IMR-90 (cell line): ENCODE results near the gene SLC12A8. TPM values are rescaled to one million over a fixed set of nuclear protein-coding genes. Genes with fewer than 3 reads are reported as not detected.

ENCODE experiments used
- ATAC-seq: fragments of 200-7000 bp; cut with Tn5 transposase; 2 replicates; pipeline ENCODE4 v1.9.1; 2020; ENCODE audit warnings: low read depth, mild to moderate bottlenecking, moderate library complexity
- BruUV-seq: library from RNA; stranded (reverse); fragments of 400-500 nt; replicated peaks from 2 replicates; lab custom pipeline; 2021; lab: Mats Ljungman, UMichigan
- CTCF ChIA-PET: fragments of 300-600 bp; formaldehyde crosslinking; extraction: SDS; loops from one replicate; lab custom pipeline; 2021; ENCODE audit warnings: antibody characterized with exemption; lab: Yijun Ruan, JAX
- POLR2A ChIA-PET: fragments of 300-600 bp; sonication (Branson Sonifier 250); formaldehyde crosslinking; loops from one replicate; lab custom pipeline; 2022; ENCODE audit warnings: antibody characterized with exemption; ENCODE audit not compliant: unreplicated experiment; lab: Charles Lee
- DNase-seq: peaks from one replicate; pipeline ENCODE4 v3.0.0; 2013
- H2AFZ ChIP-seq: replicated peaks from 2 replicates; pipeline ENCODE3; 2013; ENCODE audit warnings: low read length, mild to moderate bottlenecking; ENCODE audit not compliant: poor library complexity
- H2AK5ac ChIP-seq: 2 replicates; pipeline ENCODE4 v1.6.1; 2013; ENCODE audit warnings: low read depth, low read length, inconsistent platforms
- H2AK9ac ChIP-seq: replicated peaks from 2 replicates; pipeline ENCODE3; 2013; ENCODE audit warnings: mild to moderate bottlenecking, low read depth, low read length, moderate library complexity; ENCODE audit not compliant: poor library complexity
- H2BK120ac ChIP-seq: 2 replicates; pipeline ENCODE4 v1.6.1; 2013; ENCODE audit warnings: low read depth, low read length, inconsistent platforms
- H2BK15ac ChIP-seq: 3 replicates; pipeline ENCODE4 v1.6.1; 2013; ENCODE audit warnings: low read depth, low read length, inconsistent platforms
- H2BK20ac ChIP-seq: 2 replicates; pipeline ENCODE4 v1.6.1; 2013; ENCODE audit warnings: low read depth, mild to moderate bottlenecking, inconsistent platforms, low read length, moderate library complexity
- H2BK5ac ChIP-seq: 2 replicates; pipeline ENCODE4 v1.6.1; 2013; ENCODE audit warnings: mild to moderate bottlenecking, low read depth, low read length, inconsistent platforms; ENCODE audit not compliant: poor library complexity, severe bottlenecking
- H3K14ac ChIP-seq: replicated peaks from 2 replicates; pipeline ENCODE4 v1.6.1; 2013; ENCODE audit warnings: low read depth, low read length, inconsistent platforms
- H3K18ac ChIP-seq: 2 replicates; pipeline ENCODE4 v1.6.1; 2013; ENCODE audit warnings: low read depth, low read length, control low read depth
- H3K23ac ChIP-seq: 2 replicates; pipeline ENCODE4 v1.6.1; 2013; ENCODE audit warnings: low read depth, low read length, inconsistent platforms
- H3K27ac ChIP-seq: 2 replicates; pipeline ENCODE4 v1.5.1; 2013; ENCODE audit warnings: mild to moderate bottlenecking, control low read depth, low read length; ENCODE audit not compliant: insufficient read depth
- H3K27me3 ChIP-seq: 2 replicates; pipeline ENCODE4 v1.6.1; 2013; ENCODE audit warnings: low read length; ENCODE audit not compliant: control insufficient read depth, insufficient read depth
- H3K36me3 ChIP-seq: 2 replicates; pipeline ENCODE4 v1.6.1; 2013; ENCODE audit warnings: low read length, mixed read lengths; ENCODE audit not compliant: control insufficient read depth, insufficient read depth
- H3K4ac ChIP-seq: 2 replicates; pipeline ENCODE4 v1.6.1; 2013; ENCODE audit warnings: low read depth, low read length, inconsistent platforms
- H3K4me1 ChIP-seq: 2 replicates; pipeline ENCODE4 v1.6.1; 2013; ENCODE audit warnings: low read length, mixed read lengths; ENCODE audit not compliant: control insufficient read depth, insufficient read depth
- H3K4me2 ChIP-seq: 2 replicates; pipeline ENCODE4 v1.6.1; 2013; ENCODE audit warnings: low read depth, mild to moderate bottlenecking, control low read depth, low read length, moderate library complexity
- H3K4me3 ChIP-seq: 2 replicates; pipeline ENCODE4 v1.5.1; 2013; ENCODE audit warnings: low read depth, mild to moderate bottlenecking, control low read depth, low read length, moderate library complexity; ENCODE audit not compliant: insufficient read depth
- H3K56ac ChIP-seq: 2 replicates; pipeline ENCODE4 v1.6.1; 2013; ENCODE audit warnings: low read length, inconsistent platforms; ENCODE audit not compliant: insufficient read depth; ENCODE audit errors: extremely low read depth
- H3K79me1 ChIP-seq, 2 experiments: 2 replicates each; pipeline ENCODE4 v1.6.1; 2013; ENCODE audit warnings: low read length in 2 of 2, inconsistent platforms in 1 of 2, low read depth in 1 of 2
- H3K9ac ChIP-seq: 2 replicates; pipeline ENCODE4 v1.6.1; 2013; ENCODE audit warnings: low read depth, low read length, control low read depth
- H3K9me1 ChIP-seq: 2 replicates; pipeline ENCODE4 v1.6.1; 2013; ENCODE audit warnings: low read length, inconsistent platforms; ENCODE audit not compliant: insufficient read depth
- H3K9me3 ChIP-seq: 2 replicates; pipeline ENCODE4 v1.6.1; 2013; ENCODE audit warnings: low read length; ENCODE audit not compliant: control insufficient read depth, insufficient read depth
- H4K20me1 ChIP-seq: 2 replicates; pipeline ENCODE4 v1.6.1; 2013; ENCODE audit warnings: low read length, inconsistent platforms; ENCODE audit not compliant: insufficient read depth
- H4K5ac ChIP-seq: 2 replicates; pipeline ENCODE4 v1.6.1; 2013; ENCODE audit warnings: mild to moderate bottlenecking, low read depth, low read length, control low read depth
- H4K8ac ChIP-seq, 2 experiments: 2 replicates each; pipeline ENCODE4 v1.6.1; 2013; ENCODE audit warnings: low read depth in 2 of 2, low read length in 2 of 2, control low read depth in 1 of 2, inconsistent platforms in 1 of 2
- H4K91ac ChIP-seq: 2 replicates; pipeline ENCODE4 v1.6.1; 2013; ENCODE audit warnings: low read depth, low read length, inconsistent platforms; ENCODE audit not compliant: insufficient read depth
- BHLHE40 ChIP-seq: fragments of 150-350 bp; IDR thresholded peaks from 2 replicates; pipeline ENCODE4 v1.6.1; 2016; ENCODE audit warnings: mild to moderate bottlenecking, low read depth, low read length
- CEBPB ChIP-seq: IDR thresholded peaks from 2 replicates; pipeline ENCODE4 v1.6.1; 2012; ENCODE audit warnings: low read depth, low read length, improper control_type of control experiment
- CHD1 ChIP-seq: IDR thresholded peaks from 2 replicates; pipeline ENCODE4 v1.6.1; 2012; ENCODE audit warnings: low read depth, low read length, improper control_type of control experiment
- ELK1 ChIP-seq: fragments of 150-350 bp; IDR thresholded peaks from 2 replicates; pipeline ENCODE4 v1.6.1; 2016; ENCODE audit warnings: low read depth, mild to moderate bottlenecking, low read length, moderate library complexity, borderline replicate concordance
- FOS ChIP-seq: fragments of 150-350 bp; IDR thresholded peaks from 2 replicates; pipeline ENCODE4 v1.6.1; 2016; ENCODE audit warnings: low read depth, low read length
- MAFK ChIP-seq: IDR thresholded peaks from 2 replicates; pipeline ENCODE4 v1.6.1; 2012; ENCODE audit warnings: low read depth, low read length, improper control_type of control experiment
- MAZ ChIP-seq: IDR thresholded peaks from 2 replicates; pipeline ENCODE4 v1.6.1; 2012; ENCODE audit warnings: low read depth, mild to moderate bottlenecking, low read length, improper control_type of control experiment, moderate library complexity, borderline replicate concordance
- MXI1 ChIP-seq: IDR thresholded peaks from 2 replicates; pipeline ENCODE4 v1.6.1; 2012; ENCODE audit warnings: low read depth, mild to moderate bottlenecking, low read length, moderate library complexity, borderline replicate concordance
- NFE2L2 ChIP-seq: fragments of 150-350 bp; IDR thresholded peaks from 2 replicates; pipeline ENCODE4 v1.6.1; 2016; ENCODE audit warnings: low read depth, mild to moderate bottlenecking, low read length
- POLR2A ChIP-seq: IDR thresholded peaks from 2 replicates; pipeline ENCODE4 v1.6.1; 2012; ENCODE audit warnings: mild to moderate bottlenecking, low read depth, low read length
- RAD21 ChIP-seq: IDR thresholded peaks from 2 replicates; pipeline ENCODE4 v1.6.1; 2012; ENCODE audit warnings: low read length, improper control_type of control experiment
- RCOR1 ChIP-seq: IDR thresholded peaks from 2 replicates; pipeline ENCODE4 v1.6.1; 2012; ENCODE audit warnings: mild to moderate bottlenecking, low read length, improper control_type of control experiment; ENCODE audit not compliant: insufficient replicate concordance
- RFX5 ChIP-seq: IDR thresholded peaks from 2 replicates; pipeline ENCODE4 v1.8.0; 2012; ENCODE audit warnings: low read depth, mild to moderate bottlenecking, low read length, moderate library complexity
- SMC3 ChIP-seq: fragments of 150-350 bp; IDR thresholded peaks from 2 replicates; pipeline ENCODE4 v1.6.1; 2016; ENCODE audit warnings: low read depth, mild to moderate bottlenecking, antibody characterized with exemption, low read length, moderate library complexity
- USF2 ChIP-seq: fragments of 150-350 bp; IDR thresholded peaks from 2 replicates; pipeline ENCODE4 v1.6.1; 2017; ENCODE audit warnings: mild to moderate bottlenecking, antibody characterized with exemption, low read length, low read depth
- WGBS, 2 experiments: methylation state at CpG; one replicate each; pipeline versions ENCODE4 v1.1.5 to v1.1.7; 2013; ENCODE audit warnings: missing lambda C conversion rate in 2 of 2; ENCODE audit not compliant: insufficient read length in 1 of 2; ENCODE audit errors: extremely low coverage in 2 of 2; 5-methylcytosine and 5-hydroxymethylcytosine counted together
- dilution Hi-C: fragments of 300-500 bp; cut with HindIII; formaldehyde crosslinking; loops from one replicate; pipeline ENCODE4 v1.14.3; 2018; ENCODE audit warnings: low sequenced_read_pairs; ENCODE audit not compliant: unreplicated experiment
- in situ Hi-C: fragments of 300-500 bp; cut with MboI; formaldehyde crosslinking; loops from 3 replicates; pipeline ENCODE4 v1.14.3; 2019; ENCODE audit warnings: low sequenced_read_pairs, inconsistent platforms, mixed read lengths
- intact Hi-C: fragments of 100-400 bp; cut with micrococcal nuclease; formaldehyde crosslinking; loops from 2 replicates; pipeline ENCODE4 v1.10.0; 2022
- polyA plus RNA-seq, 3 experiments: library from polyadenylated mRNA; depleted of rRNA; stranded (reverse); fragments of >200 nt; gene quantifications; 2 replicates each; pipeline ENCODE4 v1.2.3, GENCODE V29; 2012; ENCODE audit warnings: low replicate concordance in 1 of 3
- total RNA-seq: library from RNA; depleted of rRNA; stranded (reverse); fragments of >200 nt; gene quantifications from 2 replicates; pipeline ENCODE4 v1.2.3, GENCODE V29; 2012
- TF ChIP-seq, protein P1 (sequence below): conservative IDR thresholded peaks from 2 replicates; pipeline ENCODE4 v1.5.1; 2012; ENCODE audit warnings: mild to moderate bottlenecking, low read depth, low read length, improper control_type of control experiment

The SLC12A8 gene
- total and polyA plus RNA-seq, 2 of the 4 experiments (the other 2 are of a cell fraction) = 2.2 to 4.3 TPM

DNA sequence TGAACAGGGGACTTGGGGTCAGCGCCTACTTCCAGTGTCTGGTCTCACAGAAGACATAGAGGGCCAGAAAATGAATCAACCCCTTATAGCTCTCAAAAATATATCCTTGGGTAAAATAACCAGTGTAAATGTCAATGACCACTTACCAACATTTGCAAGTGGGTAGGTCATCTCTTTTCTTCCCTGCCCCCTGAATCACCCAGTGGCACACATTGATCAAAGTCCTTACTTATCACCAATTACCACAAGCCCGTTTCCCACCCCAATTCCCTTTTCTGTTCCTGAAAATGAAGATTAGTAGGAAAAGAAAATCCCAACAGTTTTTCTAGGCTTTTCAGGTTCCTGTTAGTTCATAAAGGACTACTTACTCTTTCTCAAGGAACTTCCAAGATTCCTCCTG is 86.2 kb downstream of the SLC12A8 start:
- H2BK15ac ChIP-seq = peak overlapping the region; percentile 90; the same call in 1 of the 3 replicates
- CTCF ChIA-PET = interaction anchor here (0.8 to 1.5 kb wide), 3 partner anchors 14 to 65 kb away, joined by 3 to 4 read pairs (median 3); no protein-coding TSS in a partner anchor
- WGBS, 2 experiments = 100% methylated on average over 1 of the region's 2 CpGs; no CpG with 5 or more reads in 1 of the 2 experiments
- peak overlapping the region; percentile 94 for H3K18ac ChIP-seq
- peak overlapping the region; percentile 85 for H2BK5ac ChIP-seq
- H3K4ac ChIP-seq = peak overlapping the region; percentile 95
- peaks cover 24% of the 10 kb centered on the region for H3K9me1 ChIP-seq
- H3K9me3 ChIP-seq = no peaks in the 10 kb centered on the region
- peak overlapping the region; percentile 99; the same call in 1 of the 2 replicates for H2AK5ac ChIP-seq
- in situ Hi-C loops = no loop called here
- peak overlapping the region; percentile 43; the same call in 1 of the 2 replicates for H3K56ac ChIP-seq
- no peaks in the 10 kb centered on the region for H3K27me3 ChIP-seq
- H3K36me3 ChIP-seq = no peaks in the 10 kb centered on the region
- no peak for DNase-seq
- peak overlapping the region; percentile 96 for H4K91ac ChIP-seq
- intact Hi-C loops = loop anchor here (5.0 kb wide), 1 partner anchor 74 kb away; no protein-coding TSS in a partner anchor
- BruUV-seq = no TSS peak
- H2AFZ ChIP-seq = peak overlapping the region; percentile 76
- POLR2A ChIA-PET = no interaction called here
- H3K79me1 ChIP-seq = no peaks in the 10 kb centered on the region; a peak in 1 of 4 replicates
- H2AK9ac ChIP-seq = peak overlapping the region; percentile 76
- peak overlapping the region; percentile 95 for H2BK20ac ChIP-seq
- peak overlapping the region; percentile 86 for H3K14ac ChIP-seq
- peak overlapping the region; percentile 39; the same call in 1 of the 2 replicates for H3K23ac ChIP-seq
- ATAC-seq = no peak
- H4K5ac ChIP-seq = peak overlapping the region; percentile 74
- H3K4me3 ChIP-seq = no peak overlapping the region
- no peak overlapping the region; the same call in 1 of the 2 replicates for H3K4me2 ChIP-seq
- H3K9ac ChIP-seq = no peak overlapping the region
- peak overlapping the region; percentile 10 to 93; a peak in 3 of 4 replicates for H4K8ac ChIP-seq
- peaks cover 28% of the 10 kb centered on the region for H3K4me1 ChIP-seq
- H4K20me1 ChIP-seq = no peaks in the 10 kb centered on the region
- H3K27ac ChIP-seq = peak overlapping the region; percentile 97
- TF ChIP-seq USF2 = no peak
- TF ChIP-seq MXI1 = no peak
- TF ChIP-seq MAFK = no peak
- no peak for TF ChIP-seq RAD21
- no peak for TF ChIP-seq CEBPB
- no peak for TF ChIP-seq FOS
- no peak for TF ChIP-seq NFE2L2
- no peak for TF ChIP-seq BHLHE40
- no peak for TF ChIP-seq POLR2A
- TF ChIP-seq, protein P1, sequence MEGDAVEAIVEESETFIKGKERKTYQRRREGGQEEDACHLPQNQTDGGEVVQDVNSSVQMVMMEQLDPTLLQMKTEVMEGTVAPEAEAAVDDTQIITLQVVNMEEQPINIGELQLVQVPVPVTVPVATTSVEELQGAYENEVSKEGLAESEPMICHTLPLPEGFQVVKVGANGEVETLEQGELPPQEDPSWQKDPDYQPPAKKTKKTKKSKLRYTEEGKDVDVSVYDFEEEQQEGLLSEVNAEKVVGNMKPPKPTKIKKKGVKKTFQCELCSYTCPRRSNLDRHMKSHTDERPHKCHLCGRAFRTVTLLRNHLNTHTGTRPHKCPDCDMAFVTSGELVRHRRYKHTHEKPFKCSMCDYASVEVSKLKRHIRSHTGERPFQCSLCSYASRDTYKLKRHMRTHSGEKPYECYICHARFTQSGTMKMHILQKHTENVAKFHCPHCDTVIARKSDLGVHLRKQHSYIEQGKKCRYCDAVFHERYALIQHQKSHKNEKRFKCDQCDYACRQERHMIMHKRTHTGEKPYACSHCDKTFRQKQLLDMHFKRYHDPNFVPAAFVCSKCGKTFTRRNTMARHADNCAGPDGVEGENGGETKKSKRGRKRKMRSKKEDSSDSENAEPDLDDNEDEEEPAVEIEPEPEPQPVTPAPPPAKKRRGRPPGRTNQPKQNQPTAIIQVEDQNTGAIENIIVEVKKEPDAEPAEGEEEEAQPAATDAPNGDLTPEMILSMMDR = no peak
- no peak for TF ChIP-seq RFX5
- TF ChIP-seq CHD1 = no peak
- no peak for TF ChIP-seq MAZ
- TF ChIP-seq SMC3 = no peak
- no peak for TF ChIP-seq RCOR1
- TF ChIP-seq ELK1 = no peak
- peak overlapping the region; percentile 93 for H2BK120ac ChIP-seq
- dilution Hi-C loops = no loop called here
